IMR-90 (cell line): ENCODE data around the gene PNMA8A. TPM values are rescaled to one million over a fixed set of nuclear protein-coding genes. Genes with fewer than 3 reads are reported as not detected.

Experiments used
- ATAC-seq: fragments of 200-7000 bp; cut with Tn5 transposase; 2 replicates; pipeline ENCODE4 v1.9.1; 2020; ENCODE audit warnings: low read depth, mild to moderate bottlenecking, moderate library complexity
- BruUV-seq: library from RNA; stranded (reverse); fragments of 400-500 nt; replicated peaks from 2 replicates; lab custom pipeline; 2021; lab: Mats Ljungman, UMichigan
- CTCF ChIA-PET: fragments of 300-600 bp; formaldehyde crosslinking; extraction: SDS; loops from one replicate; lab custom pipeline; 2021; ENCODE audit warnings: antibody characterized with exemption; lab: Yijun Ruan, JAX
- POLR2A ChIA-PET: fragments of 300-600 bp; sonication (Branson Sonifier 250); formaldehyde crosslinking; loops from one replicate; lab custom pipeline; 2022; ENCODE audit warnings: antibody characterized with exemption; ENCODE audit not compliant: unreplicated experiment; lab: Charles Lee
- DNase-seq: peaks from one replicate; pipeline ENCODE4 v3.0.0; 2013
- H2AFZ ChIP-seq: replicated peaks from 2 replicates; pipeline ENCODE3; 2013; ENCODE audit warnings: low read length, mild to moderate bottlenecking; ENCODE audit not compliant: poor library complexity
- H2AK5ac ChIP-seq: 2 replicates; pipeline ENCODE4 v1.6.1; 2013; ENCODE audit warnings: low read depth, low read length, inconsistent platforms
- H2AK9ac ChIP-seq: replicated peaks from 2 replicates; pipeline ENCODE3; 2013; ENCODE audit warnings: mild to moderate bottlenecking, low read depth, low read length, moderate library complexity; ENCODE audit not compliant: poor library complexity
- H2BK120ac ChIP-seq: 2 replicates; pipeline ENCODE4 v1.6.1; 2013; ENCODE audit warnings: low read depth, low read length, inconsistent platforms
- H2BK15ac ChIP-seq: 3 replicates; pipeline ENCODE4 v1.6.1; 2013; ENCODE audit warnings: low read depth, low read length, inconsistent platforms
- H2BK20ac ChIP-seq: 2 replicates; pipeline ENCODE4 v1.6.1; 2013; ENCODE audit warnings: low read depth, mild to moderate bottlenecking, inconsistent platforms, low read length, moderate library complexity
- H2BK5ac ChIP-seq: 2 replicates; pipeline ENCODE4 v1.6.1; 2013; ENCODE audit warnings: mild to moderate bottlenecking, low read depth, low read length, inconsistent platforms; ENCODE audit not compliant: poor library complexity, severe bottlenecking
- H3K14ac ChIP-seq: replicated peaks from 2 replicates; pipeline ENCODE4 v1.6.1; 2013; ENCODE audit warnings: low read depth, low read length, inconsistent platforms
- H3K18ac ChIP-seq: 2 replicates; pipeline ENCODE4 v1.6.1; 2013; ENCODE audit warnings: low read depth, low read length, control low read depth
- H3K23ac ChIP-seq: 2 replicates; pipeline ENCODE4 v1.6.1; 2013; ENCODE audit warnings: low read depth, low read length, inconsistent platforms
- H3K27ac ChIP-seq: 2 replicates; pipeline ENCODE4 v1.5.1; 2013; ENCODE audit warnings: mild to moderate bottlenecking, control low read depth, low read length; ENCODE audit not compliant: insufficient read depth
- H3K27me3 ChIP-seq: 2 replicates; pipeline ENCODE4 v1.6.1; 2013; ENCODE audit warnings: low read length; ENCODE audit not compliant: control insufficient read depth, insufficient read depth
- H3K36me3 ChIP-seq: 2 replicates; pipeline ENCODE4 v1.6.1; 2013; ENCODE audit warnings: low read length, mixed read lengths; ENCODE audit not compliant: control insufficient read depth, insufficient read depth
- H3K4ac ChIP-seq: 2 replicates; pipeline ENCODE4 v1.6.1; 2013; ENCODE audit warnings: low read depth, low read length, inconsistent platforms
- H3K4me1 ChIP-seq: 2 replicates; pipeline ENCODE4 v1.6.1; 2013; ENCODE audit warnings: low read length, mixed read lengths; ENCODE audit not compliant: control insufficient read depth, insufficient read depth
- H3K4me2 ChIP-seq: 2 replicates; pipeline ENCODE4 v1.6.1; 2013; ENCODE audit warnings: low read depth, mild to moderate bottlenecking, control low read depth, low read length, moderate library complexity
- H3K4me3 ChIP-seq: 2 replicates; pipeline ENCODE4 v1.5.1; 2013; ENCODE audit warnings: low read depth, mild to moderate bottlenecking, control low read depth, low read length, moderate library complexity; ENCODE audit not compliant: insufficient read depth
- H3K56ac ChIP-seq: 2 replicates; pipeline ENCODE4 v1.6.1; 2013; ENCODE audit warnings: low read length, inconsistent platforms; ENCODE audit not compliant: insufficient read depth; ENCODE audit errors: extremely low read depth
- H3K79me1 ChIP-seq, 2 experiments: 2 replicates each; pipeline ENCODE4 v1.6.1; 2013; ENCODE audit warnings: low read length in 2 of 2, inconsistent platforms in 1 of 2, low read depth in 1 of 2
- H3K9ac ChIP-seq: 2 replicates; pipeline ENCODE4 v1.6.1; 2013; ENCODE audit warnings: low read depth, low read length, control low read depth
- H3K9me1 ChIP-seq: 2 replicates; pipeline ENCODE4 v1.6.1; 2013; ENCODE audit warnings: low read length, inconsistent platforms; ENCODE audit not compliant: insufficient read depth
- H3K9me3 ChIP-seq: 2 replicates; pipeline ENCODE4 v1.6.1; 2013; ENCODE audit warnings: low read length; ENCODE audit not compliant: control insufficient read depth, insufficient read depth
- H4K20me1 ChIP-seq: 2 replicates; pipeline ENCODE4 v1.6.1; 2013; ENCODE audit warnings: low read length, inconsistent platforms; ENCODE audit not compliant: insufficient read depth
- H4K5ac ChIP-seq: 2 replicates; pipeline ENCODE4 v1.6.1; 2013; ENCODE audit warnings: mild to moderate bottlenecking, low read depth, low read length, control low read depth
- H4K8ac ChIP-seq, 2 experiments: 2 replicates each; pipeline ENCODE4 v1.6.1; 2013; ENCODE audit warnings: low read depth in 2 of 2, low read length in 2 of 2, control low read depth in 1 of 2, inconsistent platforms in 1 of 2
- H4K91ac ChIP-seq: 2 replicates; pipeline ENCODE4 v1.6.1; 2013; ENCODE audit warnings: low read depth, low read length, inconsistent platforms; ENCODE audit not compliant: insufficient read depth
- MXI1 ChIP-seq: IDR thresholded peaks from 2 replicates; pipeline ENCODE4 v1.6.1; 2012; ENCODE audit warnings: low read depth, mild to moderate bottlenecking, low read length, moderate library complexity, borderline replicate concordance
- WGBS, 2 experiments: methylation state at CpG; one replicate each; pipeline versions ENCODE4 v1.1.5 to v1.1.7; 2013; ENCODE audit warnings: missing lambda C conversion rate in 2 of 2; ENCODE audit not compliant: insufficient read length in 1 of 2; ENCODE audit errors: extremely low coverage in 2 of 2; 5-methylcytosine and 5-hydroxymethylcytosine counted together
- dilution Hi-C: fragments of 300-500 bp; cut with HindIII; formaldehyde crosslinking; loops from one replicate; pipeline ENCODE4 v1.14.3; 2018; ENCODE audit warnings: low sequenced_read_pairs; ENCODE audit not compliant: unreplicated experiment
- in situ Hi-C: fragments of 300-500 bp; cut with MboI; formaldehyde crosslinking; loops from 3 replicates; pipeline ENCODE4 v1.14.3; 2019; ENCODE audit warnings: low sequenced_read_pairs, inconsistent platforms, mixed read lengths
- intact Hi-C: fragments of 100-400 bp; cut with micrococcal nuclease; formaldehyde crosslinking; loops from 2 replicates; pipeline ENCODE4 v1.10.0; 2022
- polyA plus RNA-seq, 3 experiments: library from polyadenylated mRNA; depleted of rRNA; stranded (reverse); fragments of >200 nt; gene quantifications; 2 replicates each; pipeline ENCODE4 v1.2.3, GENCODE V29; 2012; ENCODE audit warnings: low replicate concordance in 1 of 3
- total RNA-seq: library from RNA; depleted of rRNA; stranded (reverse); fragments of >200 nt; gene quantifications from 2 replicates; pipeline ENCODE4 v1.2.3, GENCODE V29; 2012

The PNMA8A gene
- total and polyA plus RNA-seq, 2 of the 4 experiments (the other 2 are of a cell fraction) = 0.77 to 0.90 TPM

- H2AFZ ChIP-seq = no peak overlapping the region
- H4K8ac ChIP-seq = no peak overlapping the region
- no peaks in the 10 kb centered on the region for H4K20me1 ChIP-seq
- H3K4ac ChIP-seq = no peak overlapping the region
- H3K27me3 ChIP-seq = peaks cover 7% of the 10 kb centered on the region
- H2BK20ac ChIP-seq = no peak overlapping the region
- H2AK9ac ChIP-seq = no peak overlapping the region
- no peak overlapping the region for H3K56ac ChIP-seq
- CTCF ChIA-PET = interaction anchor here (0.7 to 1.6 kb wide), 6 partner anchors 9 to 232 kb away, joined by 3 to 5 read pairs (median 4); partner anchors contain the start of gene PNMA8B
- H3K36me3 ChIP-seq = no peaks in the 10 kb centered on the region
- H4K91ac ChIP-seq = no peak overlapping the region
- in situ Hi-C loops (no loop called here), dilution Hi-C loops (no loop called here), intact Hi-C loops (no loop called here)
- no peak overlapping the region for H3K14ac ChIP-seq
- no peak overlapping the region for H2BK5ac ChIP-seq
- no peak overlapping the region for H3K4me2 ChIP-seq
- H2AK5ac ChIP-seq = no peak overlapping the region
- POLR2A ChIA-PET = no interaction called here
- H3K9me3 ChIP-seq = peaks cover 9% of the 10 kb centered on the region
- no peak overlapping the region for H3K23ac ChIP-seq
- H3K79me1 ChIP-seq = no peaks in the 10 kb centered on the region
- H3K4me3 ChIP-seq = no peak overlapping the region
- no peak for DNase-seq
- H3K18ac ChIP-seq = no peak overlapping the region
- no CpG with 5 or more reads among the region's 3 CpGs for WGBS, 2 experiments
- no peaks in the 10 kb centered on the region for H3K4me1 ChIP-seq
- H3K9ac ChIP-seq = no peak overlapping the region
- no peak overlapping the region for H2BK120ac ChIP-seq
- no peak for ATAC-seq
- no peak overlapping the region for H3K27ac ChIP-seq
- no peak overlapping the region for H2BK15ac ChIP-seq
- no TSS peak for BruUV-seq
- TF ChIP-seq MXI1 = no peak
- H4K5ac ChIP-seq = no peak overlapping the region
- no peaks in the 10 kb centered on the region; the same call in 1 of the 2 replicates for H3K9me1 ChIP-seq
Measured at GRCh38 chr19:46515290-46515609, 43.9 kb upstream of the PNMA8A start.
